Keratinocyte (primary cell): ENCODE data around the gene CDKAL1. TPM values are rescaled to one million over a fixed set of nuclear protein-coding genes. Genes with fewer than 3 reads are reported as not detected.

Experiments
- DNase-seq: peaks from one replicate; pipeline ENCODE4 v3.0.0-alpha.2; 2011; ENCODE audit warnings: low read depth, missing footprints, low spot score
- FAIRE-seq: peaks from 2 replicates; lab custom pipeline; 2011; peaks lifted over from hg19 to GRCh38; lab: Jason Lieb, UNC
- H2AFZ ChIP-seq: 2 replicates; pipeline ENCODE4 v1.6.0; 2012; ENCODE audit warnings: low read length, control low read depth, inconsistent platforms; ENCODE audit not compliant: control insufficient read depth
- H3K27ac ChIP-seq: 2 replicates; pipeline ENCODE4 v1.5.1; 2011; ENCODE audit warnings: low read length; ENCODE audit not compliant: control insufficient read depth, insufficient read depth
- H3K27me3 ChIP-seq: 3 replicates; pipeline ENCODE4 v1.6.0; 2011; ENCODE audit warnings: low read length; ENCODE audit not compliant: control insufficient read depth, insufficient read depth; ENCODE audit errors: extremely low read depth
- H3K36me3 ChIP-seq, 2 experiments: 2 replicates in 1 of 2; 3 replicates in 1 of 2; pipeline ENCODE4 v1.5.1; 2011; ENCODE audit warnings: low read length in 2 of 2, mild to moderate bottlenecking in 1 of 2; ENCODE audit not compliant: control insufficient read depth in 2 of 2, insufficient read depth in 2 of 2; ENCODE audit errors: extremely low read depth in 1 of 2
- H3K4me1 ChIP-seq: 3 replicates; pipeline ENCODE4 v1.5.1; 2011; ENCODE audit warnings: low read length; ENCODE audit not compliant: control insufficient read depth, insufficient read depth; ENCODE audit errors: extremely low read depth
- H3K4me2 ChIP-seq: 3 replicates; pipeline ENCODE4 v1.6.0; 2011; ENCODE audit warnings: low read depth, low read length; ENCODE audit not compliant: control insufficient read depth, insufficient read depth; ENCODE audit errors: extremely low read depth
- H3K4me3 ChIP-seq, 3 experiments: fragments of 200-600 bp in 1 of 3; sonication (generic) in 1 of 3; 2 replicates in 2 of 3; 3 replicates in 1 of 3; pipeline ENCODE4 v1.5.1; 2011 to 2016; ENCODE audit warnings: low read length in 3 of 3, mild to moderate bottlenecking in 3 of 3, control low read depth in 2 of 3, inconsistent platforms in 1 of 3, low read depth in 1 of 3, mixed read lengths in 1 of 3, mixed run types in 1 of 3, moderate library complexity in 1 of 3; ENCODE audit not compliant: control insufficient read depth in 2 of 3, insufficient read depth in 2 of 3; ENCODE audit errors: extremely low read depth in 1 of 3
- H3K79me2 ChIP-seq: 2 replicates; pipeline ENCODE4 v1.6.0; 2012; ENCODE audit warnings: low read length; ENCODE audit not compliant: control insufficient read depth, insufficient read depth
- H3K9ac ChIP-seq: 3 replicates; pipeline ENCODE4 v1.6.0; 2011; ENCODE audit warnings: low read length; ENCODE audit not compliant: control insufficient read depth, insufficient read depth; ENCODE audit errors: extremely low read depth
- H3K9me1 ChIP-seq: 3 replicates; pipeline ENCODE4 v1.6.0; 2011; ENCODE audit warnings: low read length; ENCODE audit not compliant: control insufficient read depth, insufficient read depth; ENCODE audit errors: extremely low read depth
- H3K9me3 ChIP-seq: 2 replicates; pipeline ENCODE4 v1.5.1; 2012; ENCODE audit warnings: low read depth, low read length; ENCODE audit not compliant: control insufficient read depth
- H4K20me1 ChIP-seq: 3 replicates; pipeline ENCODE4 v1.6.0; 2011; ENCODE audit warnings: low read length; ENCODE audit not compliant: control insufficient read depth, insufficient read depth; ENCODE audit errors: extremely low read depth
- EZH2 ChIP-seq: IDR thresholded peaks from one replicate; pipeline ENCODE4 v1.6.1; 2012; ENCODE audit warnings: inconsistent platforms, mild to moderate bottlenecking, low read length, moderate library complexity
- dilution Hi-C: fragments of 300-500 bp; cut with MboI; formaldehyde crosslinking; loops from one replicate; pipeline ENCODE4 v1.7.0; 2020; ENCODE audit warnings: low sequenced_read_pairs; ENCODE audit not compliant: extremely low pct_ligation_motif_present
- polyA plus RNA-seq, 5 experiments: library from polyadenylated mRNA; depleted of rRNA in 3 of 5; stranded (reverse) in 3 of 5; stranded (forward) in 1 of 5; unstranded in 1 of 5; fragments of >200 nt; gene quantifications; 1 replicate in 1 of 5; 2 replicates in 3 of 5; 3 replicates in 1 of 5; pipeline versions ENCODE4 v1.2.1 to v1.2.3, GENCODE V29; 2011 to 2012; ENCODE audit warnings: missing spikeins in 2 of 5, low read depth in 1 of 5, low replicate concordance in 1 of 5
- TF ChIP-seq, protein P1 (sequence below), 3 experiments: IDR thresholded peaks in 1 of 3; conservative IDR thresholded peaks in 1 of 3; optimal IDR thresholded peaks in 1 of 3; 2 replicates in 2 of 3; 3 replicates in 1 of 3; pipeline versions ENCODE3 to v1.5.1; 2011; ENCODE audit warnings: low read length in 3 of 3, mild to moderate bottlenecking in 3 of 3, moderate library complexity in 2 of 3, control low read depth in 1 of 3, inconsistent platforms in 1 of 3; ENCODE audit not compliant: insufficient read depth in 2 of 3; ENCODE audit errors: extremely low read depth in 1 of 3

The CDKAL1 gene
- polyA plus RNA-seq, 1 donor (not counting 4 experiments of a cell fraction or from before 2014, with no cell fraction given) = 5.6 TPM

DNA sequence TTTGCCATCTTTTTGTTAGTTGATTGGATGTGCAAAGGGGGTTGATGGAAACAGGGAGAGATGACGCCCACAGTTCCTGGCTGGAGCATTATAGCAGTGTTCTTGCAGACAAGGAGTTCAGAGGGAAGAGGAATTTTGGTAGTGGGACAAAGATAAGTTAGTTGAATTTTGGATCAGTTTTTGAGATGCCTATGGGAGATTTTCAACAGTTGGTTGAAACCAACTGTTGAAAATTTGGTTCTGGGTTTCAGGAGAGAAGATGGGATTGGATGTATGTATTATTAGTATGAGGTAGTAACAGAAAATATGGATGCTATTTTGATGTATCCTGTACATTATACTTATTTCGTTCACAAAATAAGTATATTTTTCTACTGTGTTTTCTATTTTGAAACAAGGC lies 274.2 kb downstream of the CDKAL1 start:
- H3K27ac ChIP-seq = no peak overlapping the region
- dilution Hi-C loops = no loop called here
- no peak for FAIRE-seq

GRCh38 chr6:20808924-20809323 lies 274.7 kb downstream of the CDKAL1 start:
- Histone ChIP-seq H3K4me1 (peaks cover 15% of the 10 kb centered on the region), H3K4me3 (no peak overlapping the region), H3K27me3 (no peaks in the 10 kb centered on the region), H3K27ac (no peak overlapping the region), H3K9me1 (no peaks in the 10 kb centered on the region), H3K79me2 (no peaks in the 10 kb centered on the region), H3K9me3 (no peaks in the 10 kb centered on the region), H3K4me2 (no peak overlapping the region), H3K36me3 (no peaks in the 10 kb centered on the region), H2AFZ (no peak overlapping the region), H4K20me1 (no peaks in the 10 kb centered on the region), H3K9ac (no peak overlapping the region)
- TF ChIP-seq, protein P1, sequence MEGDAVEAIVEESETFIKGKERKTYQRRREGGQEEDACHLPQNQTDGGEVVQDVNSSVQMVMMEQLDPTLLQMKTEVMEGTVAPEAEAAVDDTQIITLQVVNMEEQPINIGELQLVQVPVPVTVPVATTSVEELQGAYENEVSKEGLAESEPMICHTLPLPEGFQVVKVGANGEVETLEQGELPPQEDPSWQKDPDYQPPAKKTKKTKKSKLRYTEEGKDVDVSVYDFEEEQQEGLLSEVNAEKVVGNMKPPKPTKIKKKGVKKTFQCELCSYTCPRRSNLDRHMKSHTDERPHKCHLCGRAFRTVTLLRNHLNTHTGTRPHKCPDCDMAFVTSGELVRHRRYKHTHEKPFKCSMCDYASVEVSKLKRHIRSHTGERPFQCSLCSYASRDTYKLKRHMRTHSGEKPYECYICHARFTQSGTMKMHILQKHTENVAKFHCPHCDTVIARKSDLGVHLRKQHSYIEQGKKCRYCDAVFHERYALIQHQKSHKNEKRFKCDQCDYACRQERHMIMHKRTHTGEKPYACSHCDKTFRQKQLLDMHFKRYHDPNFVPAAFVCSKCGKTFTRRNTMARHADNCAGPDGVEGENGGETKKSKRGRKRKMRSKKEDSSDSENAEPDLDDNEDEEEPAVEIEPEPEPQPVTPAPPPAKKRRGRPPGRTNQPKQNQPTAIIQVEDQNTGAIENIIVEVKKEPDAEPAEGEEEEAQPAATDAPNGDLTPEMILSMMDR (optimal IDR thresholded peaks at IDR 0.05 in 1 of 3, IDR thresholded peaks at IDR 0.05 in 1 of 3, conservative IDR thresholded peaks at IDR 0.05 in 1 of 3; ENCODE audit: extremely low read depth in 1 of 3, insufficient read depth in 2 of 3, low read length in 3 of 3) = no peak
- no peak for TF ChIP-seq EZH2
- FAIRE-seq (no peak), DNase-seq (no peak)
- dilution Hi-C loops = no loop called here

More for the DNA sequence above, 274.2 kb downstream of the CDKAL1 start:
- no peak for TF ChIP-seq EZH2
- TF ChIP-seq, protein P1 (optimal IDR thresholded peaks at IDR 0.05 in 1 of 3, IDR thresholded peaks at IDR 0.05 in 1 of 3, conservative IDR thresholded peaks at IDR 0.05 in 1 of 3; ENCODE audit: extremely low read depth in 1 of 3, insufficient read depth in 2 of 3, low read length in 3 of 3) = no peak
- H3K4me2 ChIP-seq = no peak overlapping the region
- H3K9me3 ChIP-seq = no peaks in the 10 kb centered on the region
- no peak overlapping the region for H3K4me3 ChIP-seq
- H3K27me3 ChIP-seq = no peaks in the 10 kb centered on the region
- no peak for DNase-seq
- H3K4me1 ChIP-seq = peaks cover 15% of the 10 kb centered on the region
- H3K9ac ChIP-seq = no peak overlapping the region
- H3K36me3 ChIP-seq = no peaks in the 10 kb centered on the region
- no peaks in the 10 kb centered on the region for H4K20me1 ChIP-seq
- no peaks in the 10 kb centered on the region for H3K9me1 ChIP-seq
- no peak overlapping the region for H2AFZ ChIP-seq
- no peaks in the 10 kb centered on the region for H3K79me2 ChIP-seq
